ENCODE data around the gene CATSPER1. TPM values are rescaled to one million over a fixed set of nuclear protein-coding genes. Genes with fewer than 3 reads are reported as not detected.
"Not testable (repeated sequence)": the region's sequence is repeated elsewhere in the genome, so short reads cannot be mapped to it uniquely, and the experiment has no call there.

CATSPER1 gene
- total RNA-seq, 2 donors from 2014 or later = not detected

DNA sequence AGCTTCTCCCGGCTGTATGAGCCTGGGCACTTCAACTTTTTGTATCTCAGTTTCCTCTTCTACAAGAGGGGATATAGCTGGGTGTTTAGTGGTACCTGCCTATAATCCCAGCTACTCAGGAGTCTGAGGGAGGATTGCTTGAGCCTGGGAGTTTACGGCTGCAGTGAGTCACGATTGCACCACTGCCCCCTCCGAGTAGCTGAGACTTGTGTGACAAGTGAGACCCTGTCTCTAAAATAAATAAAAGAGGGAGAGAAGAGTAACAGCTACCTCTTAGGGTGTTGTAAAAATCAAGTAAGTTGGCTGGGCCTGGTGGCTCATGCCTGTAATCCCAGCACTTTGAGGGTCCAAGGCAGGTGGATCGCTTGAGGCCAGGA is 10.0 kb upstream of the CATSPER1 start:
- DNase-seq (ENCODE audit: low spot score) = no peak
- TF ChIP-seq, protein P1, sequence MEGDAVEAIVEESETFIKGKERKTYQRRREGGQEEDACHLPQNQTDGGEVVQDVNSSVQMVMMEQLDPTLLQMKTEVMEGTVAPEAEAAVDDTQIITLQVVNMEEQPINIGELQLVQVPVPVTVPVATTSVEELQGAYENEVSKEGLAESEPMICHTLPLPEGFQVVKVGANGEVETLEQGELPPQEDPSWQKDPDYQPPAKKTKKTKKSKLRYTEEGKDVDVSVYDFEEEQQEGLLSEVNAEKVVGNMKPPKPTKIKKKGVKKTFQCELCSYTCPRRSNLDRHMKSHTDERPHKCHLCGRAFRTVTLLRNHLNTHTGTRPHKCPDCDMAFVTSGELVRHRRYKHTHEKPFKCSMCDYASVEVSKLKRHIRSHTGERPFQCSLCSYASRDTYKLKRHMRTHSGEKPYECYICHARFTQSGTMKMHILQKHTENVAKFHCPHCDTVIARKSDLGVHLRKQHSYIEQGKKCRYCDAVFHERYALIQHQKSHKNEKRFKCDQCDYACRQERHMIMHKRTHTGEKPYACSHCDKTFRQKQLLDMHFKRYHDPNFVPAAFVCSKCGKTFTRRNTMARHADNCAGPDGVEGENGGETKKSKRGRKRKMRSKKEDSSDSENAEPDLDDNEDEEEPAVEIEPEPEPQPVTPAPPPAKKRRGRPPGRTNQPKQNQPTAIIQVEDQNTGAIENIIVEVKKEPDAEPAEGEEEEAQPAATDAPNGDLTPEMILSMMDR (IDR thresholded peaks at IDR 0.05) = no peak
- Histone ChIP-seq H3K27me3 (no peaks in the 10 kb centered on the region), H3K9me3 (no peaks in the 10 kb centered on the region), H3K27ac (no peak overlapping the region), H3K4me3 (no peak overlapping the region), H3K36me3 (no peaks in the 10 kb centered on the region), H3K4me1 (peaks cover 0 to 6% of the 10 kb centered on the region in 2 donors)

DNA sequence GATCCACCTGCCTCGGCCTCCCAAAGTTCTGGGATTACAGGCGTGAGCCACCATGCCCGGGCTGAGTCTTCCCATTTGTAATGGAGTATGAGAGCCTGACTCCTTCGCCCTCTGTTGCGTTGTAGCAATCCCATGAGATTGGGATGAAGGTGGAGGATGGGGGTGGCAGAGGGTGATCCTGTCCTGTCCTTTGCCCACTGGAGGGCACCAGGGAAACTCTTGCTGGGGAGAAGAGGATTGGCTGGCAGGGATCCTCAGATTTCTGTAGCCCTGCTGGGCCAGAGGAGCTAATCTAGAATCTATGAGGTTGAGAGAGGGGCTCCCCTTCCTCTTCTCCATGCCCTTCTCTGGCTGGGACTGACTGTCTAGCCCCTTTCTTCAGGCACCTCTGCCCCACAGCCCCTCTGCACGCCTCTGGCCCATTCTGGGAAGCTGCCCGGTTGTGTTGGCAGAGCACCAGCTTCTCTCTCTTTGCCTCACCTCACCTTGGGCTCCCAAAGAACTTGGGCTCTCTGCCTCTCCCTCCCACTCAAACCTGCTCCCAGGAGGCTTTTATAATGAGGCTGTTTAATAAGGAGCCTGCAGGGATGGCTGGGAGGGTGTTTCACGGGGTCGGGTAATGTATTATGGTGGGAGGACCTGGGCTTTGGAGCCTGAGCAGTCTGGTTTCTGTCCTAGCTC is 9.5 kb upstream of the CATSPER1 start:
- H3K4me3 ChIP-seq = no peak overlapping the region

DNA sequence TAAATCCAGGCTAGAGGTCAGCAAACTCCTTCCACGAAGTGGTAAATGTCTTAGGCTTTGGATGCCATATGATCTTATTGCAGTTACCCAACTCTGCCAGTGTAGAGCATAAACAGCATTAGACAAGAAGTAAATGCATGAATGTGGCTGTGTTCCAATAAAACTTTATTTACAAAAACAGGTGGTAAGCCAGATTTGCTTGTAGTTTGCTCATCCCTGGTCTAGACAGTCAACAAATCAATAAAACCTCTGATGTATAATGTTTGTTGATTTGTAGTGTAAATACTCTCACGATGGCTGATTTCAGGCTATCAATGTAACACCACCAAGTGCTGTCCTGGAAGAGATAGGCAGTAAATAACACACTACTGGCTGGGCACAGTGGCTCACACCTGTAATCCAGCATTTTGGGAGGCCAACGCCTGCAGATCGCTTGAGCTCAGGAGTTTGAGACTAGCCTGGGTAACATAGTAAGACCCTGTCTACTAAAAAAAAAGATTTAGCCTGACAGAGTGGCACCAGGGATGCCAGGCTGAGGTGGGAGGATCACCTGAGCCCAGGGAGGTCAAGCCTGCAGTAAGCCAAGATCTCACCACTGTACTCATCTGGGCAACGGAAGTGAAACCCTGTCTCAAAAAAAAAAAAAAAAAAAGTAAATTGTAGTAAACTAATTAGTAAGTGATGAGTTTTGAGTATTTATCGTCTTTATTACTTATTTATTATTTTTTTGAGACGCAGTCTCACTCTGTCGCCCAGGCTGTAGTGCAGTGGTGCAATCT is 6.9 kb upstream of the CATSPER1 start:
- Histone ChIP-seq H3K27me3 (no peaks in the 10 kb centered on the region), H3K27ac (no peak overlapping the region), H3K4me1 (peaks cover 0 to 6% of the 10 kb centered on the region in 2 donors), H3K4me3 (no peak overlapping the region), H3K9me3 (no peaks in the 10 kb centered on the region), H3K36me3 (no peaks in the 10 kb centered on the region)
- no peak for DNase-seq (ENCODE audit: low spot score)
- TF ChIP-seq, protein P1 (IDR thresholded peaks at IDR 0.05) = no peak

More for the DNA sequence above, 9.5 kb upstream of the CATSPER1 start:
- no peak for DNase-seq (ENCODE audit: low spot score)
- H3K9me3 ChIP-seq = no peaks in the 10 kb centered on the region
- H3K27ac ChIP-seq = no peak overlapping the region
- TF ChIP-seq, protein P1 (IDR thresholded peaks at IDR 0.05) = no peak
- H3K36me3 ChIP-seq = no peaks in the 10 kb centered on the region
- H3K4me1 ChIP-seq = peaks cover 0 to 6% of the 10 kb centered on the region in 2 donors
- no peaks in the 10 kb centered on the region for H3K27me3 ChIP-seq

DNA sequence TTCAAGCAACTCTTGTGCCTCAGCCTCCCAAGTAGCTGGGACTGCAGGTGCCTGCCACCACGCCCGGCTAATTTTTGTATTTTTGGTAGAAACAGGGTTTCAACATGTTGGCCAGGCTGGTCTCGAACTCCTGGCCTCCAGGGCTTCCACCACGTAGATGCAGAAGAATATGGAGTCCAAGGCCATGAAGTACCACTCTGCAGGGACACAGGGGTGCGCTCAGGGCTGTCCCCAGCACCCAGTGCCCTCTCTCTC is 3.2 kb downstream of the CATSPER1 start:
- not testable (repeated sequence) for H3K4me3 ChIP-seq; H3K27ac ChIP-seq; H3K36me3 ChIP-seq; H3K9me3 ChIP-seq; DNase-seq (ENCODE audit: low spot score); H3K27me3 ChIP-seq
- H3K4me1 ChIP-seq = peaks cover 0 to 16% of the 10 kb centered on the region in 2 donors

DNA sequence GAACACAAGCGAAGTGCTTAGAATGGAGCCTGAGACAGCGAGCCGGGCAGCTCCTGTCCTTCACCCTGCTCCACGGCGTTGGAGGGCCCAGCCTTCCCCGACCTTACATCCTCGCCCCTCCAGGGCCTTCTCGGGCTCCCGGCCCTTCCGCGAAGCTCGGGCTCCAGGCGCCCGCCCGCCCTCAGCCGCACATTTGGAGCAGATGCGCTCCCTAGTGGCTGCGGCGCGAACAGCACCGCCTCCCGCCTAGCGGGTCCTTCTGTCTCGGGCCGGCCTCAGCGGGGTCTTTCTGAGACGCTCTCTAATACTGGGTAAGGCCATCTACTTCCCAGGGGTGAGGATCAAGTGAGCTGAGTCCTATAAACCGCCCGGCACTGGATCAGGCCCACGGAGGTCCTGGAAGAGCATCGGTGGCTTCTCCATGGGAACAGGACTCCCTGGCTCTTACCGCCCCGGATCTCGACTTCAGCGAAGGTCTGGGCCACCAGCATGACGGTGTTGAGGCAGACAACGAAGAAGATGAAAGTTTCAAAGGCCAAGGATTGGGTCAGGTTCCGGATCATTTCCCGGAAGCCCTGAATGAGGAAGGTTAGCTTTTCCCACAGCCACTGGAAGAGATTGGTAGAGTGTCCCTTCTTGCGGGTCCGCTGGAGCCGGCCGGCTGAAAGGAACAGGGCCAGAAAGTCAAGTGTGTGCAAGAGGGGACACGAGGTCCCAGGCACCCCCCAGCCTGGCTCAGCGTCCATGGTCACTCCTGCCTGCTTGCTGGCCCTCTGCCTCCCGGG is 3.7 kb downstream of the CATSPER1 start:
- peak; percentile 68 for DNase-seq (ENCODE audit: low spot score)
- Histone ChIP-seq H3K4me3 (peak overlapping the region in 1 of 2 donors; percentile 17), H3K27me3 (no peaks in the 10 kb centered on the region), H3K9me3 (no peaks in the 10 kb centered on the region), H3K36me3 (no peaks in the 10 kb centered on the region), H3K27ac (no peak overlapping the region), H3K4me1 (peaks cover 0 to 16% of the 10 kb centered on the region in 2 donors)
- TF ChIP-seq, protein P1 (IDR thresholded peaks at IDR 0.05) = peak; percentile 93 to 97
